SU-DHL-6 (cell line): ENCODE data around the gene GALNT10.

ENCODE experiments used
- H2AFZ ChIP-seq: fragments of 200-600 bp; sonication (generic); 2 replicates; pipeline ENCODE4 v1.6.1; 2014; ENCODE audit warnings: low read depth, mild to moderate bottlenecking, moderate library complexity, mixed read lengths, antibody characterized with exemption, low read length; ENCODE audit not compliant: severe bottlenecking
- H3F3A ChIP-seq: fragments of 200-600 bp; shearing (Covaris generic); 2 replicates; pipeline ENCODE4 v1.6.0; 2016; ENCODE audit warnings: antibody characterized with exemption, mild to moderate bottlenecking; ENCODE audit not compliant: insufficient read depth
- H3K27ac ChIP-seq: fragments of 200-600 bp; sonication (generic); 2 replicates; pipeline ENCODE4 v1.5.1; 2016; ENCODE audit warnings: low read depth, mild to moderate bottlenecking, low read length, moderate library complexity, mixed read lengths
- H3K27me3 ChIP-seq: fragments of 200-600 bp; sonication (generic), shearing (Covaris generic); 2 replicates; pipeline ENCODE4 v1.6.0; 2014; ENCODE audit warnings: mild to moderate bottlenecking, low read length
- H3K36me3 ChIP-seq: fragments of 200-600 bp; sonication (generic); 2 replicates; pipeline ENCODE4 v1.6.1; 2014; ENCODE audit warnings: mild to moderate bottlenecking, low read length, mixed read lengths
- H3K4me2 ChIP-seq: fragments of 300-600, 200-600 bp; shearing (Covaris generic), sonication (generic); 2 replicates; pipeline ENCODE4 v1.6.0; 2014; ENCODE audit warnings: low read length, low read depth, mild to moderate bottlenecking; ENCODE audit not compliant: poor library complexity, severe bottlenecking
- H3K4me3 ChIP-seq: fragments of 200-600 bp; sonication (generic); 2 replicates; pipeline ENCODE4 v1.5.1; 2014; ENCODE audit warnings: antibody characterized with exemption, low read length, mild to moderate bottlenecking, mixed read lengths; ENCODE audit not compliant: insufficient read depth, poor library complexity, severe bottlenecking
- H3K79me2 ChIP-seq: fragments of 200-600 bp; sonication (generic); 2 replicates; pipeline ENCODE4 v1.6.1; 2014; ENCODE audit warnings: mild to moderate bottlenecking, low read length, moderate library complexity; ENCODE audit not compliant: insufficient read depth
- H3K9ac ChIP-seq: fragments of 200-600 bp; sonication (generic); 2 replicates; pipeline ENCODE4 v1.7.0; 2014; ENCODE audit warnings: mild to moderate bottlenecking, low read length
- H3K9me2 ChIP-seq: fragments of 200-600 bp; sonication (generic); replicated peaks from 2 replicates; pipeline ENCODE4 v1.6.1; 2014; ENCODE audit warnings: low read length; ENCODE audit not compliant: insufficient read depth
- H3K9me3 ChIP-seq: fragments of 200-600 bp; sonication (generic); 2 replicates; pipeline ENCODE4 v1.6.1; 2014; ENCODE audit warnings: low read length, mixed read lengths; ENCODE audit not compliant: insufficient read depth
- H4K20me1 ChIP-seq: fragments of 200-600 bp; sonication (generic); 2 replicates; pipeline ENCODE4 v1.6.1; 2014; ENCODE audit warnings: low read depth, mild to moderate bottlenecking, antibody characterized with exemption, low read length, moderate library complexity, mixed read lengths
- EZH2phosphoT487 ChIP-seq: fragments of 200-600 bp; sonication (generic), shearing (Covaris generic); conservative IDR thresholded peaks from 2 replicates; pipeline ENCODE4 v1.6.1; 2018; ENCODE audit warnings: mild to moderate bottlenecking, antibody characterized with exemption, low read length, moderate library complexity, mixed read lengths
- TF ChIP-seq, protein P1 (sequence below): fragments of 200-600 bp; sonication (generic); IDR thresholded peaks from one replicate; pipeline ENCODE4 v1.5.1; 2017; ENCODE audit warnings: antibody characterized with exemption, mild to moderate bottlenecking, low read length, moderate library complexity; ENCODE audit not compliant: insufficient read depth, poor library complexity, severe bottlenecking

GALNT10 gene

GRCh38 chr5:154241021-154241420, 50.5 kb downstream of the GALNT10 start:
- Histone ChIP-seq H3K4me3 (no peak overlapping the region), H2AFZ (no peak overlapping the region), H3K9me3 (peaks cover 10% of the 10 kb centered on the region; the same call in 1 of the 2 replicates), H3F3A (no peaks in the 10 kb centered on the region), H3K79me2 (no peaks in the 10 kb centered on the region), H3K36me3 (no peaks in the 10 kb centered on the region), H3K9ac (no peak overlapping the region), H3K9me2 (no peaks in the 10 kb centered on the region), H3K4me2 (no peak overlapping the region), H4K20me1 (no peaks in the 10 kb centered on the region), H3K27ac (no peak overlapping the region), H3K27me3 (no peaks in the 10 kb centered on the region)
- TF ChIP-seq EZH2phosphoT487 = no peak
- TF ChIP-seq, protein P1, sequence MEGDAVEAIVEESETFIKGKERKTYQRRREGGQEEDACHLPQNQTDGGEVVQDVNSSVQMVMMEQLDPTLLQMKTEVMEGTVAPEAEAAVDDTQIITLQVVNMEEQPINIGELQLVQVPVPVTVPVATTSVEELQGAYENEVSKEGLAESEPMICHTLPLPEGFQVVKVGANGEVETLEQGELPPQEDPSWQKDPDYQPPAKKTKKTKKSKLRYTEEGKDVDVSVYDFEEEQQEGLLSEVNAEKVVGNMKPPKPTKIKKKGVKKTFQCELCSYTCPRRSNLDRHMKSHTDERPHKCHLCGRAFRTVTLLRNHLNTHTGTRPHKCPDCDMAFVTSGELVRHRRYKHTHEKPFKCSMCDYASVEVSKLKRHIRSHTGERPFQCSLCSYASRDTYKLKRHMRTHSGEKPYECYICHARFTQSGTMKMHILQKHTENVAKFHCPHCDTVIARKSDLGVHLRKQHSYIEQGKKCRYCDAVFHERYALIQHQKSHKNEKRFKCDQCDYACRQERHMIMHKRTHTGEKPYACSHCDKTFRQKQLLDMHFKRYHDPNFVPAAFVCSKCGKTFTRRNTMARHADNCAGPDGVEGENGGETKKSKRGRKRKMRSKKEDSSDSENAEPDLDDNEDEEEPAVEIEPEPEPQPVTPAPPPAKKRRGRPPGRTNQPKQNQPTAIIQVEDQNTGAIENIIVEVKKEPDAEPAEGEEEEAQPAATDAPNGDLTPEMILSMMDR = no peak

GRCh38 chr5:154242442-154242841, 51.9 kb downstream of the GALNT10 start:
- no peaks in the 10 kb centered on the region for H4K20me1 ChIP-seq
- peaks cover 10% of the 10 kb centered on the region; the same call in 1 of the 2 replicates for H3K9me3 ChIP-seq
- no peaks in the 10 kb centered on the region for H3K9me2 ChIP-seq
- H3K4me2 ChIP-seq = no peak overlapping the region
- no peak overlapping the region for H3K4me3 ChIP-seq
- H3K27me3 ChIP-seq = no peaks in the 10 kb centered on the region
- no peaks in the 10 kb centered on the region for H3K79me2 ChIP-seq
- H3K27ac ChIP-seq = no peak overlapping the region
- no peaks in the 10 kb centered on the region for H3K36me3 ChIP-seq
- H2AFZ ChIP-seq = no peak overlapping the region
- H3K9ac ChIP-seq = no peak overlapping the region
- no peaks in the 10 kb centered on the region for H3F3A ChIP-seq
- TF ChIP-seq, protein P1 = no peak
- no peak for TF ChIP-seq EZH2phosphoT487

- TF ChIP-seq, protein P1 = no peak
- no peak for TF ChIP-seq EZH2phosphoT487
- no peaks in the 10 kb centered on the region for H3K27me3 ChIP-seq
- no peaks in the 10 kb centered on the region for H3K9me2 ChIP-seq
- H3K4me3 ChIP-seq = no peak overlapping the region
- H3K4me2 ChIP-seq = no peak overlapping the region
- H3K9ac ChIP-seq = no peak overlapping the region
- H2AFZ ChIP-seq = no peak overlapping the region
- no peaks in the 10 kb centered on the region for H3K36me3 ChIP-seq
- H3K79me2 ChIP-seq = no peaks in the 10 kb centered on the region
- no peaks in the 10 kb centered on the region for H3F3A ChIP-seq
- H3K27ac ChIP-seq = no peak overlapping the region
- H3K9me3 ChIP-seq = peaks cover 10% of the 10 kb centered on the region; the same call in 1 of the 2 replicates
- H4K20me1 ChIP-seq = no peaks in the 10 kb centered on the region
Observed at GRCh38 chr5:154242964-154243376, 52.4 kb downstream of the GALNT10 start.
